Lower lobe of right lung (tissue), 2 donors: Measurements from ENCODE around the gene CFAP251. TPM values are rescaled to one million over a fixed set of nuclear protein-coding genes. Genes with fewer than 3 reads are reported as not detected.
A peak's percentile ranks its signal among the peaks of the same experiment; 100 is the strongest.
"Not testable (repeated sequence)": the region's sequence is repeated elsewhere in the genome, so short reads cannot be mapped to it uniquely, and the experiment has no call there.

Experiments
- ATAC-seq, 2 donors: fragments of 200-7000 bp; cut with Tn5 transposase; one replicate each; pipeline ENCODE4 v1.9.1; 2020 to 2022; ENCODE audit warnings: mild to moderate bottlenecking in 2 of 2, moderate library complexity in 2 of 2
- DNase-seq: peaks from one replicate; pipeline ENCODE4 v3.0.0-alpha.2; 2020
- H3K27ac ChIP-seq: fragments of 200-600 bp; one replicate; pipeline ENCODE4 v1.8.0; 2022
- H3K27me3 ChIP-seq: fragments of 200-600 bp; one replicate; pipeline ENCODE4 v1.8.0; 2022; ENCODE audit warnings: low read depth
- H3K36me3 ChIP-seq: fragments of 200-600 bp; one replicate; pipeline ENCODE4 v1.8.0; 2022; ENCODE audit warnings: mild to moderate bottlenecking
- H3K4me1 ChIP-seq: fragments of 200-600 bp; one replicate; pipeline ENCODE4 v1.8.0; 2022
- H3K4me3 ChIP-seq: fragments of 200-600 bp; one replicate; pipeline ENCODE4 v1.8.0; 2022; ENCODE audit warnings: mild to moderate bottlenecking
- H3K9me3 ChIP-seq: fragments of 200-600 bp; one replicate; pipeline ENCODE4 v1.8.0; 2022
- CTCF ChIP-seq: fragments of 200-600 bp; IDR thresholded peaks from one replicate; pipeline ENCODE4 v1.8.0; 2022; ENCODE audit warnings: antibody characterized with exemption, mild to moderate bottlenecking
- intact Hi-C: fragments of 100-400 bp; cut with DNase I; formaldehyde crosslinking; loops from one replicate; pipeline ENCODE4 v1.11.0; 2022
- total RNA-seq: library from RNA; stranded (reverse); fragmentation: NEBNext Ultra II Directional; extraction: Animal tissue kit (Norgen Biotek cat#: 25700); gene quantifications from one replicate; pipeline ENCODE4 v1.2.1, GENCODE V29; 2021
- donor health status: DM: no; HTN: yes; CAD: no; lungs with severe emphysema.

CFAP251 gene
- total RNA-seq, 1 donor from 2014 or later = 8.2 TPM

- Histone ChIP-seq H3K27me3 (no peaks in the 10 kb centered on the region), H3K36me3 (no peaks in the 10 kb centered on the region), H3K4me3 (no peak overlapping the region), H3K9me3 (no peaks in the 10 kb centered on the region), H3K27ac (no peak overlapping the region), H3K4me1 (no peaks in the 10 kb centered on the region)
- intact Hi-C loops = no loop called here
- no peak for TF ChIP-seq CTCF
- no peak for DNase-seq
- no peak for ATAC-seq
Observed at GRCh38 chr12:121983536-121984210, 65.3 kb downstream of the CFAP251 start.

GRCh38 chr12:121986489-121987245 is 68.3 kb downstream of the CFAP251 start:
- ATAC-seq (no peak), DNase-seq (no peak)
- TF ChIP-seq CTCF = no peak

GRCh38 chr12:121988519-121988918 is 70.1 kb downstream of the CFAP251 start:
- peaks cover 18% of the 10 kb centered on the region for H3K4me1 ChIP-seq
- H3K27ac ChIP-seq, ATAC-seq, H3K27me3 ChIP-seq, H3K4me3 ChIP-seq, DNase-seq, H3K36me3 ChIP-seq, H3K9me3 ChIP-seq, intact Hi-C loops: not testable (repeated sequence)

More at GRCh38 chr12:121986489-121987245, 68.3 kb downstream of the CFAP251 start:
- Histone ChIP-seq H3K4me1 (peaks cover 8% of the 10 kb centered on the region), H3K27me3 (no peaks in the 10 kb centered on the region), H3K27ac (no peak overlapping the region), H3K4me3 (no peak overlapping the region), H3K36me3 (no peaks in the 10 kb centered on the region), H3K9me3 (no peaks in the 10 kb centered on the region)
- intact Hi-C loops = no loop called here

- Histone ChIP-seq H3K4me1 (peaks cover 18% of the 10 kb centered on the region), H3K36me3 (no peaks in the 10 kb centered on the region), H3K27me3 (no peaks in the 10 kb centered on the region), H3K27ac (no peak overlapping the region), H3K4me3 (no peak overlapping the region), H3K9me3 (no peaks in the 10 kb centered on the region)
- ATAC-seq = no peak
- intact Hi-C loops = no loop called here
- no peak for DNase-seq
- no peak for TF ChIP-seq CTCF
Observed at GRCh38 chr12:121989276-121990113, 71.1 kb downstream of the CFAP251 start.

- Histone ChIP-seq H3K27ac (no peak overlapping the region), H3K4me1 (peaks cover 18% of the 10 kb centered on the region), H3K27me3 (no peaks in the 10 kb centered on the region), H3K36me3 (no peaks in the 10 kb centered on the region), H3K4me3 (no peak overlapping the region), H3K9me3 (no peaks in the 10 kb centered on the region)
- TF ChIP-seq CTCF = no peak
- peak in 1 of 2 donors; percentile 12 for ATAC-seq
- intact Hi-C loops = no loop called here
- no peak for DNase-seq
Observed at GRCh38 chr12:121990114-121990647, 71.8 kb downstream of the CFAP251 start.
